Measurements from ENCODE around the gene SMAD6. TPM values are rescaled to one million over a fixed set of nuclear protein-coding genes. Genes with fewer than 3 reads are reported as not detected.

Gene SMAD6
- total RNA-seq, 1 experiment from 2014 or later = 7.6 TPM

DNA sequence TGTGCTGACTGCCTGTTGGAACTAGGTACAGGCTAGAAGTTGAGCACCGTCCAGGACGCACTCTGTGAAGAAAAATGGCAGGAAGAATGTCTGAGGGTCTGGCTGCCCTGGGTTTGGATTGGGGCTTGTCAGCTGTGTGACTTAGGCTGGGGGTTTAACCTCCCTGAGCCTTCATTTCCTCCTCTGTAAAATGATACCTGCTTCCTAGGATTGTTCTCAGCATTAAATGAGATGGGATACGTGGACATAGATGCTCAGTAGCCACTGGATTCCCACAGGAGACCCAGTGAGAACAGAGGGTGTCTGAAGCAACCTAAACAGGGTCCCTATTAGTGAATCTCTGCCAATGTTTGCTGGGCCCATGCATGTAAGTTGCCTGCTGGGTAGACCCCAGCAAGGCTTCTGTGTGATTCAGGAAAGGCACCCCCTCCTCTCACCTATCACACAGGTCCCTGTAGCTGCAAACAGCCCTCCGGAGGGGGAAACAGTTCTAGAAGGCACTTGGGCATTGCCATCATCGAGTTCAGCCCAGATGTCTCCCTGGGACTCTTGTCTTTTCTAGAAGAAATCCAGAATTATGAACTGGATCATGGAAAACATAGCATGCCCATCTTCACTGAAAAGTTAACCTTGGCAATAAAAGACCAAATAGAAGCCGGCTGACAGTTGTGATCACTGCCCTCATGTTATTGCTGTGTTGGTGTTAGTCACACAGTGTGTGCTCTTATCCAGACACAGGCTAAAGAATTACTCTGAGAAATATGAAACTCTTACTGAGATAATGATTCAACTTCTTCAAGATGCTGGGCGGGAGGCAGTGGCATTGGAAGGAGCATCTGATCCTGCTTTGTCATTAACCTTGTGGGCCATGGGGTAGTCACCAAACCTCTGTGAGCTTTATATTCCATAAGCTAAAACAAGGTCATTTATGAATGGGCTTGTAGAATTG lies 64.5 kb downstream of the SMAD6 start:
- Histone ChIP-seq H3K27me3 (no peaks in the 10 kb centered on the region), H3K27ac (no peak overlapping the region), H3K4me1 (peaks cover 17% of the 10 kb centered on the region), H3K9me3 (replicated peaks) (no peaks in the 10 kb centered on the region), H3K36me3 (no peaks in the 10 kb centered on the region), H3K4me3 (no peak overlapping the region)
- DNase-seq = no peak

- Histone ChIP-seq H3K27me3 (no peaks in the 10 kb centered on the region), H3K4me3 (no peak overlapping the region), H3K9me3 (replicated peaks) (no peaks in the 10 kb centered on the region), H3K27ac (no peak overlapping the region), H3K36me3 (no peaks in the 10 kb centered on the region), H3K4me1 (peaks cover 17% of the 10 kb centered on the region)
- DNase-seq = no peak
Observed at GRCh38 chr15:66767240-66767659, 65.2 kb downstream of the SMAD6 start.

DNA sequence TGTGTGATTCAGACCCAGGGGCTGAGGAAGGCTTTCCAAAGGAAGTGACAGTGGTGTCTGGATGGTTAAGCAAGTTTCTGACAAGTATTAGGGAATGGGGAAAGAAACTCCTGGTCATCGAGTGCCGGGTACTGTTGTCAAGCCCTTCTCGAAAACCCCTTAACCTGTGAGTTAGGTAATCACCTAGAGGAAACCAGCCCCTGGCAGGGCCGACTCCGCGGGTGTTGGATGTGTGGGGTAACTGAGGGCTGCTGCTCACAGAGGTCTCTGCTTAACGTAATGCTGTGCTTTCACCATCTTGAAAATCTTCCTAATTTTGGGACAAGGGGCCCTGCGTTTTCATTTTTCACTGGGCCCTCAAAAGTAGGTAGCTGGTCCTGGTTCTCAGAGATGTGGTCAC lies 67.0 kb downstream of the SMAD6 start:
- Histone ChIP-seq H3K4me3 (no peak overlapping the region), H3K27me3 (no peaks in the 10 kb centered on the region), H3K36me3 (no peaks in the 10 kb centered on the region), H3K4me1 (peaks cover 17% of the 10 kb centered on the region), H3K9me3 (replicated peaks) (no peaks in the 10 kb centered on the region), H3K27ac (no peak overlapping the region)
- DNase-seq = no peak

DNA sequence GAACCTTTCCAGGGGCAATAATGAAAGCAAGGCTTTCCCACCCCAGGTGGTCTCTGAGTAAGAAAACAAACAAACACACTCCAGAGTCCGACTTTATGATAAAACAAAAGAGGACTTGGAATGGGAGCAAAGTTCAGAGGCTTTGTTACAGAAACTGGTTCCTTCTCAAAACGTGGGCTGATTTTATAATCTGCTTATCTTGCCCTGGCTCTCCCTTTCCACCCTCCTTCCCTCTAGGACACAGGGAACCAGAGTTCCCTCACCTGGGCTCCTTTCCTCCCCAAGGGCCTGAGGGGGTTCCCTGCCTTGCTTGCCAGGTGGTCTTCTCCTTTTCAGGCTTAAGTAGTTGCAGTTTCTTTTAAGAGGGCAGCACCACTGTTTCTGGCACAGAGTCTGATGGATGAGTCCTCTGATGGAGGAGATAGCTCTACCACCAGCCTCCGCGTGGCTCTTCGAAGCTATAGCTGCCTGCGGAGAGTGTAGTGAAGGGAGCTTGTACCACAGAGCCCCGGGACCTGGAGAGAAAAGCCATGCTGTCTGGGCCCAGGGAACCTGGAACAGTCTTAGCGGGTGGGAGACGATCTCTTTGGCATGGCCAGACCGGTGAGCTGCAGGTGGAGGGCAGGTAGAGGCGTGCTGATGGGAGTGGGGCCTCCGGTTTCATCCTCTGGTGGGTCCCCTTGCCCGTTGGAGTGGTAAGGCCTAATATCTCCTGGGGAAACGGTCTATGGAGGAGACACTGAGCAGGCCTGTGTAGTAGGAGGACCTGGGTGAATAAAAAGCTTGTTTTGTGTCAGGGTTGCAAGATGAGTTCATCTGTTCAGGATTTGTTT lies 68.7 kb downstream of the SMAD6 start:
- Histone ChIP-seq H3K4me3 (no peak overlapping the region), H3K36me3 (no peaks in the 10 kb centered on the region), H3K27me3 (no peaks in the 10 kb centered on the region), H3K27ac (no peak overlapping the region), H3K9me3 (replicated peaks) (no peaks in the 10 kb centered on the region), H3K4me1 (peaks cover 8% of the 10 kb centered on the region)
- DNase-seq = no peak

- Histone ChIP-seq H3K9me3 (replicated peaks) (no peaks in the 10 kb centered on the region), H3K36me3 (no peaks in the 10 kb centered on the region), H3K27ac (no peak overlapping the region), H3K4me1 (peaks cover 2% of the 10 kb centered on the region), H3K27me3 (no peaks in the 10 kb centered on the region), H3K4me3 (no peak overlapping the region)
- DNase-seq = no peak
Observed at GRCh38 chr15:66771351-66771650, 69.3 kb downstream of the SMAD6 start.

- DNase-seq = no peak
- Histone ChIP-seq H3K27me3 (no peaks in the 10 kb centered on the region), H3K4me3 (no peak overlapping the region), H3K4me1 (no peaks in the 10 kb centered on the region), H3K9me3 (replicated peaks) (no peaks in the 10 kb centered on the region), H3K36me3 (no peaks in the 10 kb centered on the region), H3K27ac (no peak overlapping the region)
Observed at GRCh38 chr15:66772604-66773128, 70.6 kb downstream of the SMAD6 start.

DNA sequence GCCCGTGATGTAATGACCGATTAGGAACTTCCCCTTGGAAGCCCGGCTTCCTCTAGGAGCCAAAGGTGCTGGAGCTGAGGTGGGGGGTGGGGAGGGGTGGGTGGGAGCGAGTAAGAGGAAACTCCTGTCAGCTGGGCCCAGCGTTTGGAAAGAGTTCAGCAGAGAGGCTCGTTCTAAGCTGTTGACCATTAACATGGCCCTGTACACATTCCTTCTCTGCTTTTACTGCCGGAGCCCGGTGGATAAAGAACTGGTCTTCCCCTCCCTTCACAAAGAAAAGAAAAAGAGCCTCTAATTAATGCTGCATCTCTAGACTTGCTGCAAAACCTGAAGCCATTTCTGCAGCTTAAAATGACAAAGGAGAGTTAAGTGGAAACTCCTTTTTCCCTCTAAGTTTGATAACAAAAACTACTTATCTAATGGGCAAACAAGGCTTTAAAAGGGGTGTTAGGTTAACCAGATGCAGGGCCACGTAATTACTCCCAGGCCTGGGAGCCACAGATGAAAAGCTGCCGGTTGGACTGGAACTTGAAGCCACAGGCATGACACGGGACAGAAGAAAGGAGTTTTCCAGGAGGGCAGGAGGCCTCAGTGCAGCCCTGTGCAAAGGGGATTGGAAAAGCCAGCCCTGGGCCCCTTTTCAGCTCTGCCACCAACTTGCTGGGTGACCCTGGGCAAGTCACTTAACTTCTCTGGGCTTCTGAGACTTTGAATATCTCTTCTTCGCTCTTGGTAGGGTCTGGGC lies 71.3 kb downstream of the SMAD6 start:
- no peak for DNase-seq
- Histone ChIP-seq H3K36me3 (no peaks in the 10 kb centered on the region), H3K9me3 (replicated peaks) (no peaks in the 10 kb centered on the region), H3K4me1 (no peaks in the 10 kb centered on the region), H3K27me3 (no peaks in the 10 kb centered on the region), H3K4me3 (no peak overlapping the region), H3K27ac (no peak overlapping the region)

DNA sequence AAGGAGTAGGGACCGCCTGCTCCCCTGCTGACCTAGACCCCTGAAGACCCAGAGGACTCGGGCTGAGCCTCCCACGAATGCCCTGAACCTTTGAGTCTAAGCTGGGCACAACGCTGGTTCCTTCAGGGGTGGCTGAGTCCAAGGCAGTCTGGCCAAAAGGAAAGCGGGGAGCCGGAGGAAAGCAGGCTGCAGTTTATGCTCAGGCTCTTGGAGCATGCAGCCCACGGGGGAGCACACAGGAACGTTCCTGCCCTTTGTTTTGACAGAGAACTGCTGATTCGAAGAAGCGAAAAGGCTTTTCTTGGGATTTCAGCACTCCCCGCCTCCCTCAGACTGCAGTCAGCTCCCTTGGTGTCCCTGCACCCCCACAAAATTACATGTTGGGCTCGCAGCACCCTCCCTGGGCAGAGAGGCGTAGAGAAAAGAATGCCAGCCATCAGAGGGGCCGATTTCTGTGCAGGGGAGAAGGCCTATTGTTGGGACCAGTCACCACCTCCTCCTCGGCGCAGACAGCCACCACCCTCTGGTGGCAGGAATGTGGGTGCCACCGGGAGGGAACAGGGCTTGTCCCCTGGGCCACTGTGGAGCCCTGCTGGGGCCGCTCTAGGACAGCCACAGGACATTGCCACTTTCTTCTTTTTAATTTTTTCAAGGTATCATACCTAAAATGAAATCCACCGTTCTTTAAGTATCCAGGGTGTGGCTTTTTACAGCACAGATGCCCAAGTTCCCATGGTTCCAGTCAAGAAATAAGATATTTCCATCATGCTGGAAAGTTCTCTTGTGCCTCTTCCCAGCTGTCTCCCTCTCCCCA lies 72.2 kb downstream of the SMAD6 start:
- Histone ChIP-seq H3K27me3 (no peaks in the 10 kb centered on the region), H3K27ac (no peak overlapping the region), H3K36me3 (no peaks in the 10 kb centered on the region), H3K4me3 (no peak overlapping the region), H3K4me1 (no peaks in the 10 kb centered on the region), H3K9me3 (replicated peaks) (no peaks in the 10 kb centered on the region)
- peak; percentile 83 to 90 for DNase-seq

GRCh38 chr15:66775127-66776105 lies 73.4 kb downstream of the SMAD6 start:
- no peaks in the 10 kb centered on the region for H3K4me1 ChIP-seq
- no peak overlapping the region for H3K4me3 ChIP-seq
- no peaks in the 10 kb centered on the region for H3K36me3 ChIP-seq
- no peak overlapping the region for H3K27ac ChIP-seq
- DNase-seq = no peak
- no peaks in the 10 kb centered on the region for H3K9me3 ChIP-seq (replicated peaks)
- no peaks in the 10 kb centered on the region for H3K27me3 ChIP-seq

GRCh38 chr15:66777054-66777453 lies 75.0 kb downstream of the SMAD6 start:
- Histone ChIP-seq H3K4me1 (no peaks in the 10 kb centered on the region), H3K27me3 (no peaks in the 10 kb centered on the region), H3K4me3 (no peak overlapping the region), H3K27ac (no peak overlapping the region), H3K9me3 (replicated peaks) (no peaks in the 10 kb centered on the region), H3K36me3 (no peaks in the 10 kb centered on the region)
- no peak for DNase-seq

GRCh38 chr15:66777596-66778313 lies 75.7 kb downstream of the SMAD6 start:
- no peak overlapping the region for H3K27ac ChIP-seq
- no peaks in the 10 kb centered on the region for H3K4me1 ChIP-seq

DNA sequence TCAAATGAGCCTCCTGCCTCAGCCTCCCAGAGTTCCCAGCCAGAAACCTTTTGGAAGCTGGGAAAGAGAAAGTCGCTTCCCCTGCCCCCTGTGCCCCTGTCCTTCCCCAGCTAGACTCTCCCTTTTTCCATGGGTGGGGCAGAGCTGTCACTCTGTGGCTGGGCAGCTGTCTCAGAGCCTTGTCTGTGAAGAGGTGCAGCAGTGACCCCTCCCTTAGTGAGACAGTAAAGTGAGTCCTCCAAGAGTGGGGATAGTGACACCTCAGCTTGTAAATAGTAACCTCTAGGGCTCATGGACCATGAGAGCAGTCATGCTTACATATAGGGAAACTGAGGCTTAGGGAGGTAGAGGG lies 76.3 kb downstream of the SMAD6 start:
- no peak for DNase-seq
- no peaks in the 10 kb centered on the region for H3K27me3 ChIP-seq
- no peaks in the 10 kb centered on the region for H3K9me3 ChIP-seq (replicated peaks)
- H3K36me3 ChIP-seq = no peaks in the 10 kb centered on the region
- no peak overlapping the region for H3K4me3 ChIP-seq
- no peaks in the 10 kb centered on the region for H3K4me1 ChIP-seq
- H3K27ac ChIP-seq = no peak overlapping the region

More at GRCh38 chr15:66777596-66778313, 75.7 kb downstream of the SMAD6 start:
- Histone ChIP-seq H3K9me3 (replicated peaks) (no peaks in the 10 kb centered on the region), H3K27me3 (no peaks in the 10 kb centered on the region), H3K36me3 (no peaks in the 10 kb centered on the region), H3K4me3 (no peak overlapping the region)
- DNase-seq = no peak

GRCh38 chr15:66778716-66779115 lies 76.7 kb downstream of the SMAD6 start:
- Histone ChIP-seq H3K9me3 (replicated peaks) (no peaks in the 10 kb centered on the region), H3K27me3 (no peaks in the 10 kb centered on the region), H3K4me1 (no peaks in the 10 kb centered on the region), H3K4me3 (no peak overlapping the region), H3K27ac (no peak overlapping the region), H3K36me3 (no peaks in the 10 kb centered on the region)
- DNase-seq = no peak
